SK-N-SH (cell line): ENCODE results near the gene ISCA2.

Source experiments
- RFX5 ChIP-seq: IDR thresholded peaks from 2 replicates; pipeline ENCODE4 v1.6.1; 2012; ENCODE audit warnings: mild to moderate bottlenecking, improper control_type of control experiment, low read length
- YY1 ChIP-seq: IDR thresholded peaks from 2 replicates; pipeline ENCODE4 v1.4.0; 2012; ENCODE audit warnings: low read depth, mild to moderate bottlenecking
- TF ChIP-seq, protein P1 (sequence below): fragments of 200-600 bp; sonication (generic); IDR thresholded peaks from 2 replicates; pipeline ENCODE4 v1.6.1; 2017; ENCODE audit warnings: antibody characterized with exemption, mild to moderate bottlenecking, moderate library complexity
- TF ChIP-seq, protein P2 (sequence below): fragments of 150-350 bp; IDR thresholded peaks from 2 replicates; pipeline ENCODE4 v1.6.1; 2017; ENCODE audit warnings: antibody characterized with exemption, low read length, low read depth, borderline replicate concordance

DNA sequence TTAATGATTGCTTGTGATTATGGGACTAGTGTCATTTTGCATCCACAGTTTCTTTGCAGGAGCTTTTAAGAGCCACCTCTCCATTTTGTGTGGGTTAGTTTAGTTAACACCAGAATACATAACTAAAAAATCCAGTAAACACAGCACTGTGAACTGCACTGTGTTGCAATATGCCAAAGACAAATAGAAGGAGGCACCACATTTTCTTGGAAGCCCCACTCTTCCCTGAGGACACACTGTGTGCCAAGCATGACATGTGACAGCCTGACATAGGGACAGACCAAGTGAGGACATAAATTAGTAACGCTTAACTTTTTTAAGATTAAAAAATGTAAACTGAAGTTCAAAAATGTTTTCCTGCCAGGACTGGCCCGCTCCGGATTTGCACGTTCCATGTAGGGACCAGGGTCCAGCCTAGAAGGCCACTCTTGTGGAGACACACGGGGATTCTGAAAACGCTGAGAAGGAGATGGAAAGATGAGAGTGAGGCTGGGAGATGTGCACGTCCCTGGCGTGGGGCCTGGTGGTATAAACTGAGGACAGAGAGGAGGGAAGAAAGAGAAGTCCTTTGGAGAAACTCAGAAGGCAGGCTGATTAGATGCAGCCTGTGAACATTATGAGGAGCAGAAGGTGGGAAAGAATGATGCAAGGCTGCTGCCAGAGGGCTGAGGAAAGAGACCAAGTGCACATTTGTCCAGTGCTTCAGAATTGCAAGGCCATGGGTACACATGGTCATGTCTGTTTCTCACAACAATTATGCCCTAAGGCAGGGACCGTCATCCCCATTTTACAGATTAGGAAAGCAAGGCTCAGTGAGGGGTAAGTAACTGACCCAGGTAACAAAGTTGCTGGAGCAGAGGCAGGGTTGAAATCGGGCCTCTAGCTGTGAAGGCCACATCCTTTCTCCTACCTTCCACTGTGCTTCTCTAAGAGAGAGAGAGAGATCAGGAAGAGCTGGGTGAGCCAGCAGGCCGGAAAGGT is 45.1 kb downstream of the ISCA2 start:
- TF ChIP-seq, protein P1, sequence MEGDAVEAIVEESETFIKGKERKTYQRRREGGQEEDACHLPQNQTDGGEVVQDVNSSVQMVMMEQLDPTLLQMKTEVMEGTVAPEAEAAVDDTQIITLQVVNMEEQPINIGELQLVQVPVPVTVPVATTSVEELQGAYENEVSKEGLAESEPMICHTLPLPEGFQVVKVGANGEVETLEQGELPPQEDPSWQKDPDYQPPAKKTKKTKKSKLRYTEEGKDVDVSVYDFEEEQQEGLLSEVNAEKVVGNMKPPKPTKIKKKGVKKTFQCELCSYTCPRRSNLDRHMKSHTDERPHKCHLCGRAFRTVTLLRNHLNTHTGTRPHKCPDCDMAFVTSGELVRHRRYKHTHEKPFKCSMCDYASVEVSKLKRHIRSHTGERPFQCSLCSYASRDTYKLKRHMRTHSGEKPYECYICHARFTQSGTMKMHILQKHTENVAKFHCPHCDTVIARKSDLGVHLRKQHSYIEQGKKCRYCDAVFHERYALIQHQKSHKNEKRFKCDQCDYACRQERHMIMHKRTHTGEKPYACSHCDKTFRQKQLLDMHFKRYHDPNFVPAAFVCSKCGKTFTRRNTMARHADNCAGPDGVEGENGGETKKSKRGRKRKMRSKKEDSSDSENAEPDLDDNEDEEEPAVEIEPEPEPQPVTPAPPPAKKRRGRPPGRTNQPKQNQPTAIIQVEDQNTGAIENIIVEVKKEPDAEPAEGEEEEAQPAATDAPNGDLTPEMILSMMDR, result no peak
- TF ChIP-seq, protein P2, sequence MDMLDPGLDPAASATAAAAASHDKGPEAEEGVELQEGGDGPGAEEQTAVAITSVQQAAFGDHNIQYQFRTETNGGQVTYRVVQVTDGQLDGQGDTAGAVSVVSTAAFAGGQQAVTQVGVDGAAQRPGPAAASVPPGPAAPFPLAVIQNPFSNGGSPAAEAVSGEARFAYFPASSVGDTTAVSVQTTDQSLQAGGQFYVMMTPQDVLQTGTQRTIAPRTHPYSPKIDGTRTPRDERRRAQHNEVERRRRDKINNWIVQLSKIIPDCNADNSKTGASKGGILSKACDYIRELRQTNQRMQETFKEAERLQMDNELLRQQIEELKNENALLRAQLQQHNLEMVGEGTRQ, result no peak
- TF ChIP-seq RFX5 (no peak), YY1 (no peak)
